ENCODE data around the gene C5orf47. TPM values are rescaled to one million over a fixed set of nuclear protein-coding genes. Genes with fewer than 3 reads are reported as not detected.
"Not testable (repeated sequence)": the region's sequence is repeated elsewhere in the genome, so short reads cannot be mapped to it uniquely, and the experiment has no call there.

C5orf47 gene
- total and polyA plus RNA-seq, 2 experiments from 2014 or later = 0.57 TPM; not detected in 1

GRCh38 chr5:174020069-174020927, 31.3 kb downstream of the C5orf47 start:
- peak; percentile 32 to 62 for DNase-seq (ENCODE audit: low read depth in 1 of 2, low spot score in 1 of 2)
- not testable (repeated sequence) for H3K4me1 ChIP-seq (ENCODE audit: low read depth); H3K36me3 ChIP-seq; H3K4me3 ChIP-seq; H3K27me3 ChIP-seq; H3K27ac ChIP-seq; H3K9me3 ChIP-seq (ENCODE audit: low read depth)
- TF ChIP-seq CTCF (IDR thresholded peaks at IDR 0.05; ENCODE audit: low read depth, low read length) = peak; percentile 57

- Histone ChIP-seq H3K27ac (no peak overlapping the region), H3K4me3 (no peak overlapping the region), H3K4me1 (ENCODE audit: low read depth) (no peaks in the 10 kb centered on the region), H3K27me3 (no peaks in the 10 kb centered on the region), H3K36me3 (no peaks in the 10 kb centered on the region), H3K9me3 (ENCODE audit: low read depth) (no peaks in the 10 kb centered on the region)
- DNase-seq (ENCODE audit: low read depth in 1 of 2, low spot score in 1 of 2) = no peak
- TF ChIP-seq CTCF (IDR thresholded peaks at IDR 0.05; ENCODE audit: low read depth, low read length) = no peak
Measured at GRCh38 chr5:174020928-174021304, 31.9 kb downstream of the C5orf47 start.

DNA sequence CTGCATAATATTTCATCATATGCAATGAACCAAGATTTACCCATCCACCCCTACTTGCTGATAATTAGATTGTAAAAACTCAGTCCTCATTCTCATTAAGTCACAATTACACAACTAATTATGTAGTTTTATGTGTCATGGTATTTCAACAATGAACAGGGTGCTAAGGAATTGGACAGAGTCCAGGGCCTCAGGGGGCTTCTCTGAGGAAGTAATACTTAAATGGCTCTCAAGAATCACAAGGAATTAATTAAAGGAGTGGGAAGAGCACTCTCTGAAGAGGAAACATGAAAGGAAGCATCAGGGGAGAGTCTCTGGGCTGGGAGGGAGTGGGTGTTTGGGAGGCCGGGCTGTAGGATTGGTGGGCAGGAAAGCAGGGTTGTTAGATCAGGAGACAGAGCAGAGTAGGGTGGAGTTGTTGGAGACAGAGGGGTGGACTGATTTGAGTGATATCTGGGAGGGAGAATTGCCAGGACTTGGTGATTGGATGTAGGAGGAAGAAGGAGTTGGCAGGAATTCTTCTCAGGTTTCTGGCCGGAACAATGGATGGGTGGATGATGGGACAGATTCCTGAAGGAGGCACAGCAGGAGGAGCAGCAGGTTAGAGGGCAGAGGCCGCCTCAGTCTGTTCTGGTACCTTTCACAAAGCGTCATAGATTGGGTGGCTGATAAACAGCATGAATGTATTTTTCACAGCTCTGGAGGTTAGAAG, 33.6 kb downstream of the C5orf47 start:
- Histone ChIP-seq H3K4me1 (ENCODE audit: low read depth) (no peaks in the 10 kb centered on the region), H3K27ac (no peak overlapping the region), H3K36me3 (no peaks in the 10 kb centered on the region), H3K4me3 (no peak overlapping the region), H3K27me3 (no peaks in the 10 kb centered on the region), H3K9me3 (ENCODE audit: low read depth) (no peaks in the 10 kb centered on the region)
- no peak for DNase-seq (ENCODE audit: low read depth in 1 of 2, low spot score in 1 of 2)
- TF ChIP-seq CTCF (IDR thresholded peaks at IDR 0.05; ENCODE audit: low read depth, low read length) = no peak

GRCh38 chr5:174030286-174030685, 41.3 kb downstream of the C5orf47 start:
- H3K36me3 ChIP-seq = no peaks in the 10 kb centered on the region
- H3K4me1 ChIP-seq (ENCODE audit: low read depth) = no peaks in the 10 kb centered on the region
- H3K4me3 ChIP-seq = no peak overlapping the region
- H3K9me3 ChIP-seq (ENCODE audit: low read depth) = no peaks in the 10 kb centered on the region
- no peaks in the 10 kb centered on the region for H3K27me3 ChIP-seq
- no peak for DNase-seq (ENCODE audit: low read depth in 1 of 2, low spot score in 1 of 2)
- H3K27ac ChIP-seq = no peak overlapping the region
- TF ChIP-seq CTCF (IDR thresholded peaks at IDR 0.05; ENCODE audit: low read depth, low read length) = no peak

DNA sequence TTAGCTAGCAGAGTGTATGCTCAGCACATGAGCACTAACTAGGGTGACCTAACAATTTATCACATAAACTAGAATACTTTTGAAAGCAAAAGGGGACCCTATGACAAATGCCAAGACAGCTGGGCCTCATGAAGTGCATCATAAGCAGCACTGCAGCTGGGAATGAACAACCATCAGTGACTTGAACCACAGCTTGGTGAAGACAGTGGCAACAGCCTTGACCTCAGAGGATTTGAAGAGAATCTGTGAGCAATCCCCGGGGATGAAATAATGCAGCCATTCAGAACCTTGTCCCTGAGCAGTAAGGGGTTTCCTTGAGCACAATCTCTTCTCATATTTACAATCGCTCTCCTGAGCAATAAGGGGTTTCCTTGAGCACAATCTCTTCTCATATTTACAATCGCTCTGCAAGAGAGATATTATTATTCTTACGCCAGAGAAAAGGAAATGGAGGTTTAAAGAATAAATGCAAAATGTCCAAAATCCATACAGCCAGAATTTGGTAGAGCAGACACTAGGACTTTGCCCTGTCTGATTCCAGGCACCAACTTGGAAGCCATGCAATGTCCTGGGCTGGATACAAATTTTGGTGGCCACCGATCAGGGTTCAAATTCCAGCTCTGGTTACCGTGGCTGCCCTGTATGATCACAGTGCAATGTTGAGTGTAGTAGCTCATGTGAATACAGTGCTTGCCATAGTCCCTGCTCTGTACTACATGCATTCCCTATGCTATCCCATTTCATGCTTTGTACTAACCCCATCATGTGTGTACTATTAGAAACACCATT, 55.7 kb downstream of the C5orf47 start:
- DNase-seq (ENCODE audit: low read depth in 1 of 2, low spot score in 1 of 2) = no peak

More for the DNA sequence above, 55.7 kb downstream of the C5orf47 start:
- Histone ChIP-seq H3K36me3 (no peaks in the 10 kb centered on the region), H3K27ac (no peak overlapping the region), H3K4me1 (ENCODE audit: low read depth) (no peaks in the 10 kb centered on the region), H3K27me3 (no peaks in the 10 kb centered on the region), H3K4me3 (no peak overlapping the region), H3K9me3 (ENCODE audit: low read depth) (no peaks in the 10 kb centered on the region)
- TF ChIP-seq CTCF (IDR thresholded peaks at IDR 0.05; ENCODE audit: low read depth, low read length) = no peak
